ENCODE measurements around the gene USP53.
"Not testable (repeated sequence)": the region's sequence is repeated elsewhere in the genome, so short reads cannot be mapped to it uniquely, and the experiment has no call there.

USP53 gene

DNA sequence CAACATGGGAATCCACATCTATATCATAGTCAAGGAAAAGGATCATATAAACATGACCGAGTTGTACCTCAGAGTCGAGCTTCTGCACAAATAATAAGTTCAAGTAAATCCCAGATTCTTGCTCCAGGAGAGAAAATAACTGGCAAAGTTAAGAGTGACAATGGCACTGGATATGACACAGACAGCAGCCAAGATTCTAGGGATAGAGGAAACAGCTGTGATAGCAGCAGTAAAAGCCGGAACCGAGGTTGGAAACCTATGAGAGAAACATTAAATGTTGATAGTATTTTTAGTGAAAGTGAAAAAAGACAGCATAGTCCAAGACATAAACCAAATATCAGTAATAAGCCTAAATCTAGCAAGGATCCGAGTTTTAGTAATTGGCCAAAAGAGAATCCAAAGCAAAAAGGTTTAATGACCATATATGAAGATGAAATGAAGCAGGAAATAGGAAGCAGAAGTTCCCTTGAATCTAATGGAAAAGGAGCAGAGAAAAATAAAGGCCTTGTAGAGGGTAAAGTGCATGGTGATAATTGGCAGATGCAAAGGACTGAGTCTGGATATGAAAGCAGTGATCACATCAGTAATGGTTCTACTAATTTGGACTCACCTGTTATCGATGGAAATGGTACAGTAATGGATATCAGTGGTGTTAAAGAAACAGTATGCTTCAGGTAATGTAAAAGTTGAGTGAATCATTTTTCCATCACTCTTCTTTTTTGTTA is 59.0 kb downstream of the USP53 start:
- no peak for DNase-seq (ENCODE audit: low spot score)

DNA sequence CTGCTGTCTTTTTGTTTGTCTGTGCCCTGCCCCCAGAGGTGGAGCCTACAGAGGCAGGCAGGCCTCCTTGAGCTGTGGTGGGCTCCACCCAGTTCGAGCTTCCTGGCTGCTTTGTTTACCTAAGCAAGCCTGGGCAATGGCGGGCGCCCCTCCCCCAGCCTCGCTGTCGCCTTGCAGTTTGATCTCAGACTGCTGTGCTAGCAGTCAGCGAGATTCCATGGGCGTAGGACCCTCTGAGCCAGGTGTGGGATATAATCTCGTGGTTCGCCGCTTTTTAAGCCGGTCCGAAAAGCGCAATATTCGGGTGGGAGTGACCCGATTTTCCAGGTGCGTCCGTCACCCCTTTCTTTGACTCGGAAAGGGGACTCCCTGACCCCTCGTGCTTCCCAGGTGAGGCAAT is 67.0 kb downstream of the USP53 start:
- not testable (repeated sequence) for DNase-seq (ENCODE audit: low spot score)

DNA sequence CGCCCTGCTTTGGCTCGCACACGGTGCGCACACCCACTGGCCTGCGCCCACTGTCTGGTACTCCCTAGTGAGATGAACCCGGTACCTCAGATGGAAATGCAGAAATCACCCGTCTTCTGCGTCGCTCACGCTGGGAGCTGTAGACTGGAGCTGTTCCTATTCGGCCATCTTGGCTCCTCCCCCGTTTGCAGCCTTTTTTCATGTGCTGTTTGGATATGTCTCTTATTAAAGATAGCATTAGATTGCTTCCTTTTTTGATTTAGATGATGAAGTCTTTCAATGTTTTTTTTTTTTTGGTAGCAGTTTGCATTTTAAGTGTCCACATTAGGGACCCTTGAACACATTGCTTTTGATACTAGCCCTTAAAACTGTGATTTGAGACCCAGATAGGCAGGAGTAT is 67.4 kb downstream of the USP53 start:
- not testable (repeated sequence) for DNase-seq (ENCODE audit: low spot score)

DNA sequence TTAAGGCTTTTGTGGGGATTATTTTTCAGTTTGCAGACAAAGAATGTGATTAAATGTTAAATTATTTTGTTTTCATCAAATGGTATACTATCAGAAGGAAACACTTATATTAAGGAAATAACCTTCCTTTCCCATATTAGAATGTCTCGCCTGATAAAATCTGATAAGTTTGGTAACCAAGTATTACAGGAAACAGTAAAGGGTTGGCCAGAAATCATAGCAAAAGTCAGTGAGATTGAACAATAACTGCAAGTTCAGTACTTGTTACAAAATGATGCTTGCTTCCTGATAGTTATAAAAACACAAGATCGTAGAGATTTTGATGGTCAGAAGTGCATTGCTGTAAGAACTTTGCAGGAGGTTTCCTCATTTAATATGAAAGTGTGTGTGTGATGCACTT is 68.9 kb downstream of the USP53 start:
- no peak for DNase-seq (ENCODE audit: low spot score)

DNA sequence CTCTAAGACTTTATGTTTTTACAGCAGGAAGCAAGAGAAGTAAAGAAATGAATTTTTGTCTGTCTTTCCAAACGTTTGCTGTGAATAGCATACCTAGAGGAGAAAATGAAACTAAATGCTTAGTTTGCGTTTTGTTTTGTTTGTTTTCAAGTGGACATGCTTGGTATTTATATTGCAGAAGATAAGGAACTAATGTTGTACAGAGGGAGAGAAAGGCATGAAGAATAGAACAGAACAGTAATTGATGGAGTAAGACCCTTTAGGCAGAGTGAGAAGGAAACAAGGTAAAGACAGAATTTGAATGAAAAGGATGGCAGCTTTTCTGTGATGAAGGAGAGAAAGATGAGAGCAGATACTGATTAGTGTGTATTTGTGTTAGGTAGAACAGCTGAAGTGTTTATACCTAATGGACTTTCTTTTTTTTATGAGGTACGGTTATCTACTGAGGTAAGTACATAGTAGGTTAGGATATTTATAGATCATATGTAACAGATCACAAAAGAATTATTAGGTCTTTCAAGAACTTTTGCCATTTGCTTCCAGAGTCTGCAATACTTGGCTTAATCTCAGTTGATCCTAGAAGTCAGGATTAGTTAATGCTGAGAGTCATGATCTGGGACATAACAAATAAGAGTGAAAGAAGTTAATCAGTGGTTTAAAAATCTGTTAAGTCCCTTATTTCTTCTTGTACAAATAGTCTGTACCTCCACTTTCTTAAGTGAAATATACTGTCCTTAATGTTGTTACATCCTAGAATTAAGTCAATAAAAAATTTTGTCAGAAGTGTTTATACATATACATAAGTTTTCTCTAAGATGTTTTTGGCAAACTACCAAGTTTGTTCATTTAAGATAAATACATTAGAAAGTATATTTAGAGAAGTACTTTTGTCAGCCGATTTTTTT is 72.6 kb downstream of the USP53 start:
- no peak for DNase-seq (ENCODE audit: low spot score)

DNA sequence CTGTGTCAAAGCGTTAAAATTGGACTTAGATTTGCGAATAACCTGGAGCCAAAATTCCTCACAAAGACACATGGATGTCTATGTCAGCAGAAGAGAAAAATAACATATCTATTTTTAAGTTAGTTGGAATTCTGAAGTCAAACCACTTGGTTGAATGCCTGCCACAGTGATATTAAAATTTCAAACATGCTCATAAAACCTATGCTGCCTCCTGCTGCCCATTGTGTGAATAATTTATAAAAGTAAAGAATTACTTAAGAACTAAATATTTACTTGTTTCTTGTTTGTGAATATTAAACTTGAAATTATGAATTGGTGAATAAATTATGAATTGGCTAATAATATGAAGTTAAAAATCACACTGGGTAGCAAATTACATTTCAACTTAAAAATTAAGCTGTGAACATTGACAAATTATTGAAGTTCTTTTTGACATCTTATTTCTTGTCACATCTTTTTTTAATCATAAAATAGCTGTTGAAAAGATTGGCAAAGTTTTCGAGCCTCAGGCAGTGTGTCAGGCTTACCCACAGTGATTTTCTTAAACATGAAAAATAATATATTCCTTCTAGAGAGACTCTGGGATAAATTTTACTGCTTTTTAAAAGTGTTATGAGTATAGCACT is 74.0 kb downstream of the USP53 start:
- peak; percentile 52 for DNase-seq (ENCODE audit: low spot score)

DNA sequence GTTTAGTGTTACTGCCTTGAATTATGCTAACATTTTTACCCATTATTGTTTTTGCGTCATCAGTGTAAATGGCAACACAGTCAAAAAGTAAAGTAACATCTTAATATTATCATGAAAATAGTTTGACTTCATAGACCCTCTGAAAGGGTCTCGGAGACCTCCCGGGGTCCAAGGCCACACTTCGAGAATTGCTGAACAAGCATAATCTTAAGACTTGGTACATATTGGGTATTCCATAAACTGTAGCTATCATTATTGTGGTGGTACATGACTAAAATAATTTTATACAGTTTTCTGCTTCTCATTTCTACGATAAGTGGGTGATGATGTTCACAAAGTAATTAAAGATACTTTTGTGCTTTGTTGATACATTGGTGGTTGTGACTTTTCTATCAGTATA is 76.8 kb downstream of the USP53 start:
- DNase-seq (ENCODE audit: low spot score), result no peak

DNA sequence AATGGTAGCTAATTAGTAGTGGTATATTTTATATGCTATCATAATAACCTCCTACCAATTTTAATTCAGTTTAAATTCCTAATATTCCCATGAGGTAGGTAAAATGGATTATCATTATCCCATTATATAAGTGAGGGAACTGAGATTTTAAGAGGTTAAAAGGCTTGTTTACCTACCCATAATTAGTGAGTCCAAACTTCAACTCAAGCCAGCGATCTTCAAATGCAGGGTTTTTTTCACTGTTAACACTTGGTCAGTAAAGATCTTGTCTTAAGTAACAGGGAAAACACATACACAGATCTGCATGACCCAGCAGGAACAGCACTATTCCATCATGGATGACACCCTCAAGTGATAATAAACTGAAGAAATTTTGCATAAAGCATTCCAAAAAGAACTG is 78.1 kb downstream of the USP53 start:
- no peak for DNase-seq (ENCODE audit: low spot score)

DNA sequence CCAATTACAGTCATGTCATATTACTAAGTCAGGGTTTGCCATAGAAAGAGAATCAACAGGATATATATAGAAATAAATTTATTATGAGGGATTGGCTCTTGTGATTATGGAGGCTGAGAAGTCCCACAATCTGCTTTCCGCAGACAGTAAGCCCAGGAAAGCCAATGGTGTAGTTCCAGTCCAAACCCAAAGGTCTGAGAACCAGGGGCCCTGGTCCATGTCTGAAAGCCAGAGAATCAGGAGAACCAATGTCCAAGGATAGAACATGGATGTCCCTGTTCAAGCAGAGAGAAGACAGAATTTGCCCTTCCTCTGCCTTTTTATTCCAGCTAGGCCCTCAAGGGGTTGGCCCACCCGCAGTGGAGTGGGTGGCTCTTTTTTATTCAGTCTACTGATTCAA is 83.8 kb downstream of the USP53 start:
- no peak for DNase-seq (ENCODE audit: low spot score)

DNA sequence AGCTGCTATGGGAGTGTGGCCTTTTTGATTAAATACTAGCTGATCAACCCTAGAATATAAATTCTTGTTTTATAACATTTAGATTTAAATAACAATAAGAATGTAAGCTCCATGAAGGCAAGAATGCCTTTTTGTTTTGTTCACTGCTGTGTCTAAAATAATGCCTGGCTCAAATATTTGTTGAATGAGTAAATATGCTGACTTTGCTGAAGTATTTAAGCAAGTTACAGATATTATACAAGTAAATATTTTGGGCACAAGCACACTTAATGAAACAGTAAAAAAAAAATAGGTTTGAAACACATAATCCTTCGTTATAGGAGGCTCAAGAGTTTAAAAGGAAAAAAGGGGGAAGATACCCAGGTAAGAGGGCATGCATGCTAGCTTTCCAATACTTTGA is 85.3 kb downstream of the USP53 start:
- DNase-seq (ENCODE audit: low spot score), result no peak

DNA sequence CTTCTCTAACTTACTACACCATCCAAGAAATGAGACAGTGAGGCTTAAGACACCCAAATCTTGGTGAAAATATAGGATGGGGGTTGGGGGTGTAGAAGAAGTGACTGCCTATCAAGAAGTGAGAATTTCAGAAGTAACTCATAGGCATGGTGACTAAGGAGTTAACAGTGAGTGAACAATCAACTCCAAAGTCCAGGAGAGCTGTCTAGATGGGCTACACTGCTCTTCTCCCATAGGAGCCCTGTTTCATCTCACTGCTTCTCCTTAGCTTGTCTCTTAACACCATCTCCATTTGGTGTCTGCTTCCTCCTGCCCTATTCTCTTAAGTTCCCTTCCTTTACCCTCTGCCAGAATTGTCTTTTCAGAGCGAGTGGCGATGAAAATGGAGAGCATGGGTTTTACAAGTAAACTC is 86.8 kb downstream of the USP53 start:
- no peak for DNase-seq (ENCODE audit: low spot score)

DNA sequence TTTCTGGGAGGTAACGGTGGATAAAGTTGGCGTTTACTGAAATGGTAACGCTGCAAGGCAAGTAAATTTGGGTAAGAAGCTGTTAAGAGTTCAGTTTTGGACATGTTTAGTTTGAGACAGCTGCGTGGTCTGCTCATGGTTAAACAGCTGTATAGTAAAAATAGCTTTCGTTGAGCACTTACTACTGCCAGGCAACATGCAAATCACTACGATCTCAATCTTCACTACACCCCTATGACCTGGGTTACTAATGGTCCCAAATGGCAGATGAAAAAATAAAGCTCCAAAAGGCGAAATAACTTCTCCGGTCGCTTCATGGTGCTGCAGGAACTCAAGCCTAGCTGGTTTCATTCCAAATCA is 87.2 kb downstream of the USP53 start:
- DNase-seq (ENCODE audit: low spot score), result no peak

DNA sequence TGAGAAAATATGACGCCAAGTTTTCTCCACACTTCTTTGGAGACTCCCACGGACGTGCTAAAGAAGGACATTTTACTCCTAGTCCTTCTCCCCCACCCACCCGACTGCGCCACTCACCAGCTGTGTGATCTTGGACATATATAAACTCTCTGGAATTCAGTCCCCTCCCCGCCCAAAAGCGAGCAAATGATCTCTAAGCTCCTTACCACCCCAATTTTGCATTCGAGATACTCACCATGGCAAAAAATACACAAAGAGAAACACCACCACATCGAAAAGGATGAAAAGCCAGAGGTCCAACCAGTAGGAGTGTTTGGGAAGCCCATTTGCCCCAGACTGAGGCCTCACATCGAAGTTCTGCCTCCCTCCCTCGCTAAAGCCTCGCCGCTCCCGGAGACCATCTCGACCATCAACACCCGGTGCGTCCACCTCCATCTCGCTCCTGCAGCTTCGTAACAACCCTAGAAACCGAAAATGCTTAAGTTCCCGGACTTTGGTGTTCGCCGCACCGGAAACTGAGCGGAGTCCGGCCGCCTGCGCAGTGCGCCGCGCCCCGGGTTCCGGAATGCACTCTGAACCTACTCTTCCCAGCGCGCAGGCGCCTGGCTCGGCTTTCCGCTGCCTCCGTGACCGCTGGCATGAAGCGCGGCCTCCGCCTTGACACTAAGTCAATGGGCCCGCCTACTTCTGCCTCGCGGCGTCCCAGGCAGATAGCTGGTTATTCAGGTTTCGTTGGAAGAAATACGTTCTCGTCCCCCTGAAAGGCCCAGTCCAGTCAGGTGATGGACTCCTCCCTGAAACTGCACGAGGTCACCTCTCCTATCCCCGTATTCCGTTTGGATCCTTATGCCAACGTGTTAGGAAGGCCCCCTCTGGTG is 87.8 kb downstream of the USP53 start:
- DNase-seq (ENCODE audit: low spot score), result peak; percentile 85

DNA sequence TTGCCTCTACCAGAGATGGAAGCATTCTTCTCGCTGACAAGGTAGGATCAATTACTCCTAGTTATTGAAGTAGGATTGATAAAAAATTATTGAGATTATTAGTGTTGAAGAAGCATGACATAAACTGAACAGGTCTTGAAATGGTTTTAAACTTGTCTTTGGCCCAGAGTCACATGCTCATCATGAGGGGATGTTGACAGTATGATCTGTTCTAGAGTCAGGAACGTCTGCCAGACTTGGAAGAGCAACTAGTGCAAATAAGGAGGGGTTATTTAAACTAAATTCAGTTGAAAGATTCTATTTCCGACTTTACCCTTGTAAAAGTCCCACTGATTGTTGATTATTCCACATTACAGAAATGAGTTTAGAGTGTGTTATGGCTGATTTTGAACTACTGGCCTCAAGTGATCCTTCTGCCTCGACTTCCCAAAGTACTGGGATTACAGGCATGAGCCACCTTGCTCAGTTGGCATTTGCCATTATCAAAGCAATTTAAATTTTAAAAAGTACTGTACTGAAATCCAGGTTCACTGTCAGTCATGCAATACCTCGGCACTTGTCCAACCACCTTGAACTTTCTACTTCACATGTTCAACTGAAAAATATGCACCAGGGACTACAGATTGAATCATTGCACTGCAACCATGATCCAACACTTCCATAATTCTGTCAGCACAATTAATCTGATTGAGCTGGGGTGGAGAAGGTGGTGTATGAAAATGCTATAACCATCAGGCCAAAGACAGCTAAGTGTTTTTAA is 89.7 kb downstream of the USP53 start:
- no peak for DNase-seq (ENCODE audit: low spot score)

DNA sequence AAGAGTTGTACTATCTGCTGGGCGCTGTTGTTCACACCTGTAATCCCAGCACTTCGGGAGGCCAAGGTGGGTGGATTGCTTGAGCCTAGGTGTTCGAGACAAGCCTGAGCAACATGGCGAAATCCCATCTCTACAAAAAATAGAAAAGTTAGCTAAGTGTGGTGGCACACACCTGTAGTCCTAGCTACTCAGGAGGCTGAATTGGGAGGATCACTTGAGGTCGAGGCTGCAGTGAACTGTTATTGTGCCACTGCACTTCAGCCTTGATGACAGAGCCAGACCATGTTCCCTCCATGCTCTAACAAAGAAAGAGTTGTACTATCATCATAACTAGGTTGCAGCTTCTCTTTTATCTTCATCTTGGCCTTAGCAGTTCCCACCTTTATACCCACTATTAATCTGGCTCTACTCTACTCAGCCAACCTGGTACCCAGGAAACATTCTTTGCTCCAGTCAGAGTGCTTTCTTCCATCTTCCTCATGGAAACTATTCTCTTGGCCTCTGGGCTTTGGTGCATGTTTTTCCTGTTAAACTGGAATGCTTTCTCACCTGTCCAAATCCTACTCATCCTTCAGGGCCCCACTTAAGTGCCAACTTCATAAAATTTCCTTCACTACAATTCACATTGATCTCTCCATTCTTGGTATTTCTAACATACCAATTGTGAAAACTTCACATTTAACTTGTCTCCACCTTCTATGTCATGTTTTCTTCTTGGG is 91.2 kb downstream of the USP53 start:
- DNase-seq (ENCODE audit: low spot score), result no peak

DNA sequence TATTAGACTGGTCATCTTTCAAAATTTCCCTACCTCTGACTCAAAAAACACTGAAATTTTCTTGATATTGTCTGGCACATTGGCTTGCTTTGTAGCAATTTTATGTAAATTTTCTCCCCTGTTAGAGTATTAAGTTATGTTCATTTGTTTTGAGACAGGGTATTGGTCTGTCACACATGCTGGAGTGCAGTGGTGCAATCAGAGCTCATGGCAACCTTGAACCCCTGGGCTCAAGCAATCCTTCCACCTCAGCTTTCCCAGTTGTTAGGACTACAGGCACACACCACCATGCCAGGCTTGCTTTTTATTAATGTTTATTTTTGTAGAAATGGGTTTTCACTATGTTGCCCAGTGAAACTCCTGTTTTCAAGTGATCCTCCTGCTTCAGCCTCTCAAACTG is 91.9 kb downstream of the USP53 start:
- no peak for DNase-seq (ENCODE audit: low spot score)

DNA sequence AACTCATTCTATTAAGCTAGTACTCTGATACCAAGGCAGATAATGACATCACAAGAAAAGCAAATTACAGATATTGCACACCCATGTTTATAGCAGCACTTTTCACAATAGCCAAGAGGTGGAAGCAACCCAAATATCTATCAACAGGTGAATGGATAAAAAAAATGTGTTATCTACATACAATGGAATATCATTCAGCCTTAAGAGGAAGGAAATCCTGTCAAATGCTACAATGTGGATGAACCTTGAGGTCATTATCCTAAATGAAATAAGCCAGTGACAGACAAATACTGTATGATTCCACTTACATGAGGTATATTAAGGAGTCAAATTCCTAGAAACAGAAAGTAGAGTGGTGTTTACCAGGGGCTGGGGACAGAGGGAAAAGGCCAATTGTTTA is 95.1 kb downstream of the USP53 start:
- no peak for DNase-seq (ENCODE audit: low spot score)

DNA sequence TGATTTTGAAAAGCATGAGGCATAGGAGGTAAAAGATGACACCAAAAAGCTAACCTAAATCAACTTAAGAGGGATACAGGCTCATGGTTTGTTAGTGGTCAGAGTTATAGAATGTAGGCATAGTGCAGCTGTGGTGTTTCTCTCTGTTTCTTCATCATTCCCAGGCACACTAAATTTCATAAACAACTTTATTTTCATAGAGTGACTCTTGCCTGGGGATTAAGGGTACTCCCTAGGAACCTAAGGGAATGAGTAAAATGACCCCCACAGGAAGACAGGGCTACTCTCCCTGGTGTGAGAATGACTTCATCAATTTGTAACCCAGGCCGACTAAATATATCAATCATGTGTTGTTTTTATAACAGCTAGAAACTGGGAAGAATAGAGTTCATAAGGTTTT is 98.3 kb downstream of the USP53 start:
- DNase-seq (ENCODE audit: low spot score), result no peak

DNA sequence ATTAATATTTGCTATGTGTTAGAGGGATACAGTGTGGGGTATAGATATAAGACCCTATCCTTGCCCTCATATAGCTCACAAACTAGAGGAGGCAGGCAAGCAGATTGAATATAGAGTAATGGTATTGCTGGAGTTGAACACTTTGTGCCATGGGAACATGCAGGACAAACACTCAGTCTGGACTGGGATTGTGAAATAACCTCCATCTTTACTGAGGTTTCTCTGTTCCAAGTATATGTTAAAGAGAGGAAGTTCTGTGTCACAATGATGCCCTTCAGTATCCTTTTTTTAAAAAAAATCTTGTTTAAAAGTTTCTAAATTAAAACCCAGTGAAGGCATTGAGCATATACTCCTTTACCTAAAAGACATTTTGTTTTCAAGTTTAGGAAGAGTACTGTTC is 100.7 kb downstream of the USP53 start:
- no peak for DNase-seq (ENCODE audit: low spot score)

DNA sequence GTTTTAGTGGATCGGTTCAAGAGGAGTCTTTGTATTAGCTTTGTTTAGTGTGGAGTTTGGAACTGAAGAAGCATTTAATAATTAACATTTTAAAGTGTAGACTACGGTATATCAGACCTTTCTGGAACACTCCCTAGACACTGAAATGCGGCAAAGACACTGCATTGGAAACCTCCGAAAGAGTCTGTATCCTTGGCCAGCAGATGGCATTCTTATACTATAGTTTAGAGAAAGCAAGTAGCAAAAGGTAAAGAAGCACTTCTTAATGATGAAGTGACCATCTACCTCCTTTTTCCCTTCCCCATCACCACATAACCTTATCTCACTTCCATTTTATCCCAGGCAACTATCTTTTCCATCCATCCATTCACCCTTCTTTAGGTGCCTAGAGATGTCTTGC is 101.8 kb downstream of the USP53 start:
- peak; percentile 63 for DNase-seq (ENCODE audit: low spot score)

DNA sequence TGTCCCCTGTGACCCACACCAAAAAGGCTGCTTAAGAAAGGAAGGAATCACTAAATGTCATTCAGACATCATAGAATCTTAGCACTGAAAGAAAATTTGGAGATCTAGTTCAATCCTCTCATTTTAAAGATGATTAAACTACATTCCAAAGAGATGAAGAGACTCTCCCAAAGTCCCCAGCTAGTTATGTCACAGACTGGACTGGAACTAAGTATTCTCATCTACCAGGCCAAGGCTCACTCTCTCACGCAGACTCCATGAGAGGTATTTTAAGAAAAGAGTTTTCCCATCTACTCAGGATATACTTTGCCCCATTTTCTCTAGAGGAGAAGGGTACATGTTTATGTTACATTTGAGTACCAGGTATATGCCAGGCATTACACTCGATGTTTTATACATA is 102.5 kb downstream of the USP53 start:
- no peak for DNase-seq (ENCODE audit: low spot score)

Data from Ammon's horn (tissue), 1 donor.